Mammary epithelial cell (primary cell): Measurements from ENCODE around the gene SCAND1.

Experiments
- CTCF ChIP-seq, 2 donors: IDR thresholded peaks in 1 of 2; conservative IDR thresholded peaks in 1 of 2; 2 replicates each; pipeline ENCODE4 v1.5.1; 2011 to 2012; ENCODE audit warnings: inconsistent platforms in 2 of 2, low read length in 2 of 2, mild to moderate bottlenecking in 2 of 2, control low read depth in 1 of 2, low read depth in 1 of 2; ENCODE audit not compliant: insufficient read depth in 1 of 2; ENCODE audit errors: extremely low read depth in 1 of 2
- EZH2 ChIP-seq: IDR thresholded peaks from 2 replicates; pipeline ENCODE4 v1.6.1; 2012; ENCODE audit warnings: low read length, inconsistent platforms, borderline replicate concordance

GRCh38 chr20:35912881-35913280 lies 41.4 kb downstream of the SCAND1 start:
- TF ChIP-seq CTCF (conservative IDR thresholded peaks at IDR 0.05 in 1 of 2, IDR thresholded peaks at IDR 0.05 in 1 of 2; ENCODE audit: extremely low read depth in 1 of 2, insufficient read depth in 1 of 2, low read depth in 1 of 2, low read length in 2 of 2) = no peak
- TF ChIP-seq EZH2 = no peak
